Measurements from ENCODE around the gene TBP.

Gene TBP

DNA sequence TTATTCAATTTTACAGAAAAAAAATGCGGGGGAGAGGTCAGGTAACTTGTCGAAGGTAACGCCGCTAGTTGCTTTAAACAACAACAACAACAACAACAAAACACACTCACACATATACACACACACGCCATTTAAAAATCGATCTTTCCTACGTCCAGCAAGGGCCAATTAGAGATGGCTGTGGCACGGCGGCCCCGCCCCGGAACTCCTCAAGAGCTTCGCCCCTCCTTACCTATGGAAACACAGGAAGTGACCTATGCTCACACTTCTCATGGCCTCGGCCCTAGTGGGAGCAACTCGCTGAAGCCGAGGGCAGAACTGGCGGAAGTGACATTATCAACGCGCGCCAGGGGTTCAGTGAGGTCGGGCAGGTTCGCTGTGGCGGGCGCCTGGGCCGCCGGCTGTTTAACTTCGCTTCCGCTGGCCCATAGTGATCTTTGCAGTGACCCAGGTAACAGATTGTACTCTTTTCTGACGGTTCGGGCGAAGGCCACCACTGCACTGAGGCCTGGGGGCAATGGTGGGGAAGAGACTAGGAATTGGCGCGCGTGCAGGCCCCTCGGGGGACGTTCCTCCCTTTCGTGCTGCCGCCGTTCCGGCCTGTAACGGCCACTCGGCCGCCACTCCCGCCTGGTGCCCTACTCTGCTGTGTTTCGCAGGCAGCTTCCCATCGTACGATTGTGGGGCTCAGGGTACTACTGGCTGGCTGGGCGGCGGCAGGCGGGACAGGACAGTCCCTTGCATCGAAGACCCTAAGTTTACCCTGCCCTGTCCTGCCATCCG, at the start of gene TBP:
TSS of gene TBP (plus strand) at position 357 of the 783 bp plus-strand sequence. CDS start 2,661 bp downstream, outside the sequence.
- TF ChIP-seq GATA2 (IDR thresholded peaks at IDR 0.05; ENCODE audit: low read depth, low read length) (no peak), GATA3 (IDR thresholded peaks at IDR 0.05; ENCODE audit: low read depth, low read length) (no peak)

DNA sequence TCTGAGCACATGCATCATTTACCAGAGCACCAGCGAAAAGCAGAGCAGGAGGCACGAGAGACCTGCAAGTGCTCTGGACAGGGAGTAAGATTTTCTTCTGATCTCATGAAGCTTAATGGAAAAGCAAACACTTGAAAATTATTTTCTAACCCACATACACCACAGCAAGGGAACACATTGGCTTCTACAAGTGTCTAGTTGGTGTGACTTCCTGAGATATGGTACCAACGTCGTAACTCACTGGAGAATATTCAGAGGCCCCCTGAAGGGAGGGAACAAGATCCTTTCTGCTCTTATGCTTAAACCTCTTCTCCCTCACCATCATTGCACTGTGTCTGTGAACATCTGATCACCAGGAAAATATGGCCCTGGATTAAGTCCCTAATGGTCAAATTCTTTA, 49.7 kb upstream of the TBP start:
- no peak for TF ChIP-seq GATA3 (IDR thresholded peaks at IDR 0.05; ENCODE audit: low read depth, low read length)
- no peak for TF ChIP-seq GATA2 (IDR thresholded peaks at IDR 0.05; ENCODE audit: low read depth, low read length)

DNA sequence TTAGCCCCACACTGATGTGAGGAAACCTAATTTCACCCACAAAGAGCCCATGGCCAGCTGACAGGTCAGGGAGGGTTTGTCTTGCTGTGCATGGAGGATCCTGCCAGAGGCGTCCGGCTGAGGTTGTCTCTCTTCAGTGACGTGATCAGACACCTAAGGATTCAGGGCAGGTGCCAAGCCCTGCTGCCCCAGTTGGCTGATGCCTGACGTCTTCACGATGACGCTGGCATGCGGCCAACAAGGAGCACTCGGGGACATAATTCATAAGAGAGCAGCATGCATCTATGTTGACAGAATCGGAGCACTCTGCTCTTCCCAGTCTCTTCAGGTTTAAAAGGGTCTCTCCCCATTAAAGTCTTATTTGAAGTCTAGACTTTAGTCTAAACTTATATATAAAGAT, 48.9 kb upstream of the TBP start:
- TF ChIP-seq GATA2 (IDR thresholded peaks at IDR 0.05; ENCODE audit: low read depth, low read length) (no peak), GATA3 (IDR thresholded peaks at IDR 0.05; ENCODE audit: low read depth, low read length) (no peak)

DNA sequence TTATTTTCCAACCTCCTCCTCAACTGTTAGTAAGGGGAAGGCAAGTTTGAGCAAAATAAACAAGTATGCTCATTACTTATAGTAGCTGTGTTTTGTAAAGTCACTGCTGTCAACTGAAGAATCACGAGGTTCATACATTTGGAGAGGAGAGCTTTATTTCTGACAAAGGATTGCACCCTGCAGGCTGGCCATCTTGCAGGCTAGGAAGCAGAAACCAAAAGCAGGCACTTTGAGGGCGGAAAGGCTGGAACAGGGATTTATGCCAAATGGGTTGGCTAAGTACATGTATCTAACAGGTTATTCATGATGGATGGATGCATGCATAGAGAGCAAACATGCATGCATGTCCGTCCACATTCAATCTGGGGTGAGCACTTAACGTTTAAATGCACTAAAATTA, 47.7 kb upstream of the TBP start:
- TF ChIP-seq GATA2 (IDR thresholded peaks at IDR 0.05; ENCODE audit: low read depth, low read length) (no peak), GATA3 (IDR thresholded peaks at IDR 0.05; ENCODE audit: low read depth, low read length) (no peak)

DNA sequence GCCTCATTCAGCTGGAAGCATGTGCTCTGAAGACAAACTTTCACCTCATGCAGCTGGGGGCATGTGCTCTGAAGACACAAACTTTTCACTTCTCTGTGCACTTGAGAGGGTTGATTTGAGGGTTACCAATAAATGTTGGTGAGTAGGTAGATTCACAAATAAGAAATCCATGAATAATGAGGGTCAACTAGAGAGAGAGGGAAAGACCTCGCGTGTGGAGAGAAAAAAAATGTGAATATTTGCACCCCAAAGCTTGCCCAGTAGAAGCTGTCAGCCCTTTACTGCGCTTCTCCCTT, 44.5 kb upstream of the TBP start:
- TF ChIP-seq GATA3 (IDR thresholded peaks at IDR 0.05; ENCODE audit: low read depth, low read length) = no peak
- TF ChIP-seq GATA2 (IDR thresholded peaks at IDR 0.05; ENCODE audit: low read depth, low read length) = no peak

DNA sequence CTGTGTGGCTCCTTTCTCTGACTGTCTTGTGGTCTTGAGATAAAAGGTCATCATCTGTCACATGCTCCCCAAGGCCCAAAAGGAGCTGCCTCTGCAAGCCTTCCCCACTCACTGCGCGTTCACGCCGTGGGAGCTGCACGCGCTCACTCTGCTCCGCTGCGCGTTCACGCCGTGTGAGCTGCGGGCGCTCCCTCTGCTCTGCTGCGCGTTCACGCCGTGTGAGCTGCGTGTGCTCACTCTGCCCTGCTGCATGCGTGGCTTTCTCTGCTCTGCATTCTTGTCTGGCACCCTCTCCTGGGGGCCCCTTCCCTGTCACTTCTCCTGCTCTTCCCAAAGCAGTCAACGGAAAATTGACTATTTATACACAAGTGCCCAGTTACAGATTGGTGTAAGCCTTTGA, 43.5 kb upstream of the TBP start:
- TF ChIP-seq GATA2 (IDR thresholded peaks at IDR 0.05; ENCODE audit: low read depth, low read length) = no peak
- no peak for TF ChIP-seq GATA3 (IDR thresholded peaks at IDR 0.05; ENCODE audit: low read depth, low read length)

DNA sequence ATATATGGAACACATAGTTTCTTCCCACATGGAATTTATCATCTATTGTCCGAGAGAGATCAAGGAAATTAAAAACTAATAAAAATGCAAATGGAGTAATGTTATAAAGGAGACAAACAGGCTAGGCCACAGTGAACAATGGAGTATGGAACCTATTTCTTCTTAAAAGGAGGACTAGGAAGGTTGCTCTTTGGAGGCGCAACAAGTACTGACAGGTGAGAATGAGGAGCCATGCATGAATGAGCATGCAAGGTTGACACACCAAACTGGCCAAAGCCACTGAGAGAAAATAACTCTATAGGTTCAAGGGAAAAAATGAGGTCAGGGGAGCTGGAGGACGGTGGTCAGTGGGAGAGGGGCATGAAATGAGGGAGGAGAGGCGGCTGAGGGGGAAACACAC, 41.9 kb upstream of the TBP start:
- no peak for TF ChIP-seq GATA3 (IDR thresholded peaks at IDR 0.05; ENCODE audit: low read depth, low read length)
- no peak for TF ChIP-seq GATA2 (IDR thresholded peaks at IDR 0.05; ENCODE audit: low read depth, low read length)

DNA sequence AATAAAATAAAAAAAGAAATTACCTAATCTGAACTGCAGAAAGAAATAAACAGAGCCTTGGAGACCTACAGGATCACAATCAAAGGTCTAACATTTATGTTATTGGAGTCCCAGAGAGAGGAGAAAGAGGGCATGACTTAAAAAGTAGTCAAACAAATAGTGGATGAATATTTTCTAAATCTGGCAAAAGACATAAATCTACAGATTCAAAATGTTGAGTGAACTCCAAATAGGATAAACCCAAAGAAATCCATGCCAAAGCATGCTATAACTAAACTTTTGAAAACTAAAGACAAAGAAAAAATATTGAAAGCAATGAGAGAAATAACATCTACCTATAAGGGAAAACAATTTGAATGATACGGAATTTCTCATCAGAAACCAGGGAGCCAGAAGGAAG, 39.3 kb upstream of the TBP start:
- TF ChIP-seq GATA2 (IDR thresholded peaks at IDR 0.05; ENCODE audit: low read depth, low read length) (no peak), GATA3 (IDR thresholded peaks at IDR 0.05; ENCODE audit: low read depth, low read length) (no peak)

DNA sequence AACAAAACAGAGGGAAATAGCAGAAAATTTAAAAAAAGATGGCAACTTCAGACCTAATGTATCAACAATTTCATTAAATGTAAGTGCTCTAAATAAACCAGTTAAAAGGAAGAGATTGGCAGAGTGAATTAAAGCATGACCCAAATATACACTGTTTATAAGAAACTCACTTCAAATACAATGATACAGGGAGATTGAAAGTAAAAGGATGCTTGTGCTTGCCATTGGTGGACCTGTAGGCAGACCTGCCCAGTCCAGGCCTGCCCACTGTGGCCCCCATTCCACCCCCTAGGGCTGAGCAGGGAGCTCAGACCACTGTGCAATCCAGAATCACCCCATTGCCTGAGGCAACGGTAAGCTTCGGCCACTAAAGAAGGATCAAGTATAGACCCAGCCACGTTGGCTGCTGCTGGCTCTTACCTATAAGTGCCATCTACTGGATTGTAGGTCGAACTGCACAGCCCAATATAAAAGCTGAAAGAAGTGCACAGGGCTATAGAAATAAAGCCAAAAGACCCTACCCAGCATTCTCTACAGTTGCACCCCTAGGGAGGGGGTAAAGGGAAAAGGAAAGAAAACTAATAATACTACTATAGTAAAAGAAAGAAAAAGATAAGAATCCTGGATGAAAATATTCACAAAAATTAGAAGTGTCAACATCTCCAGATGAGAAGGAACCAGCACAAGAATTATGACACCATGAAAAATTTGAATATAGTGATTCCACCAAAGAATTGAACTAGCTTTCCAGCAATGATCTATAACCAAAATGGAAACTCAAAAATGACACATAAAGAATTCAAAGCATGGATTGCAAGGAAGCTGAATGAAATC, 37.2 kb upstream of the TBP start:
- TF ChIP-seq GATA3 (IDR thresholded peaks at IDR 0.05; ENCODE audit: low read depth, low read length) (no peak), GATA2 (IDR thresholded peaks at IDR 0.05; ENCODE audit: low read depth, low read length) (no peak)

DNA sequence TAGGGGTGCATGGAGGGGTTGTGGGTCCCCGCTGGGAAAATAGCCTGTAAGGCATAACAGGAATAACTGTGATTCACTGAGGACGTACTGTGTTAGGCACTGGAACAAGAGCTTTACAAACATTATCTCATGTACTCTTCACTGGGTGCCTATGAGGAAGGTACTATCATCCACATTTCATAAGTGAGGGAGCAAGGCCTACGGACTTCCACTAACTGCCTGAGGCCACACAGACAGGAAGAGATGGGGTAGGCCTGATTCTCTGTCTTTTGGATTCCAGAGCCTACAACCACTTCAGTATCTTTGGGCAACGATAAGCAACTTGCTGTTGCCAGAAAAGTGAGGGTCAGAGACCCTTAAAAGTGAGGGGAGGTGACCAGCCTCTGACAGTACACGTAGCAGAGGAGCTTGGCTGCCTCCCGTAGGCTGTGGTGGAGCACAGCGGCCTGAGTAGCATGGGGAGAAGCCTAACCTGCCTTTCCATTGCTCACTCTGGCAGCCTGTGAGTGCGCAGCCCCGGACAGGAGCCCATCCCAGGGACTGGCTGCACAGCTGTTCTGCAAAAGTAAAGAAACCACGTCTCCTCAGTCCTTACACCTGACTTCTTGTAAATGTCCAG, 31.5 kb upstream of the TBP start:
- no peak for TF ChIP-seq GATA2 (IDR thresholded peaks at IDR 0.05; ENCODE audit: low read depth, low read length)

DNA sequence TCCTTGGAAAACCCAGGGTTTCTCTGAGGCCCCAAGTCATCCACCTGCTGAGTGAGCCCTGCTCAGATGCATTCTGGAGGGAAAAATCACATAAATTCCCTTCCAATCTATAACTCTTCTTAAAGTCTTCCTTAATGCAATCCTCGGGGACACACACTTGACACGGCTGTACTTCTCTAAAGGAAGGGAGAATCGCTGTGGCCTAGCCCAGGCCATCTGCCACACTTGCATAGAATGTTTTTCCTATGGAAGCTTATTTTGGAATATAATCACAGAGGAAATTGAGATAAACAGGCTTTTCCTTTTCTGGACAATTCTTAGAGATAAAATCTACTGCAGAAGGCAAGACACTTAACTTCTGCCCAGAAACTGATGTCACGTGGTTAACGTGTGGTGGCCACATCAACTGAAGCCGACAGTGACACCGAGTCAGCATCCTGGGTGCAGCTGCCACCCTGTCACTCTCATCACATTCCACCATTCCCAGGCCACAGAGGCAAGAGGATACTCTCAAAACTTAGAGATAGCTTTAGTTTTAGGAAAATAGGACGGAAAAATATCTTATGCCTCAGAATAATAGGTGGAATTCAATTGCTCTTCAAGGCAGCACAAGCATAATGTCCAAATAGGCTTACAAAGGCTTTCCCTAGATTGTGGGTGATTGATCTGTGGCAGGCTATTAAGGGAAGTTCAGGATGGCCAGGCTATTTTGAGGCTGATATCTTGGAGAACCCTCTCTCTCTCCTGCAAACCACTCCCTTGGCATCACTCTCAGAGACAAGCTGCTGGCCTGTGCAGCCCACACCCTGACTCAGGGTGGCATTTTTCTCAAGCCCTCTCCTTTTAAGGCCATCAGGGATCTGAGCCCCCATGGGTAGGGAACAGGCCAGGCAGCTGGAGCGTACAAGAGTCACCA, 30.7 kb upstream of the TBP start:
- TF ChIP-seq GATA2 (IDR thresholded peaks at IDR 0.05; ENCODE audit: low read depth, low read length) = no peak
- no peak for TF ChIP-seq GATA3 (IDR thresholded peaks at IDR 0.05; ENCODE audit: low read depth, low read length)

DNA sequence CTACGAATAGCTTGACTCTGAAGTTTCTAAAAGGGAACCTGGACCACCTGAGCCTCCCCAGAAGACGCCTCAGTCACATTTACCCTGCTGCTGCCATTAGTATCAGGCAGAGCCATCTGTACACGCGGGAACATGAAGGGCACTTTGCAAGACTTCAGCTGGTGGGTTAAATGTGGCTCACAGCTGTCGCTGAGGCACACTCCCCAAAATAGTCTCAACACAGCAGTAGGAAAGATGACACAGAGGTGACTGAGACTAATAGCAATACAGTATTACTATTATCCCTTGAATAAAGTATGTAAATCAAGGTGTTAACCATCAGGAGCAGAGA, 30.0 kb upstream of the TBP start:
- TF ChIP-seq GATA2 (IDR thresholded peaks at IDR 0.05; ENCODE audit: low read depth, low read length) (no peak), GATA3 (IDR thresholded peaks at IDR 0.05; ENCODE audit: low read depth, low read length) (no peak)

DNA sequence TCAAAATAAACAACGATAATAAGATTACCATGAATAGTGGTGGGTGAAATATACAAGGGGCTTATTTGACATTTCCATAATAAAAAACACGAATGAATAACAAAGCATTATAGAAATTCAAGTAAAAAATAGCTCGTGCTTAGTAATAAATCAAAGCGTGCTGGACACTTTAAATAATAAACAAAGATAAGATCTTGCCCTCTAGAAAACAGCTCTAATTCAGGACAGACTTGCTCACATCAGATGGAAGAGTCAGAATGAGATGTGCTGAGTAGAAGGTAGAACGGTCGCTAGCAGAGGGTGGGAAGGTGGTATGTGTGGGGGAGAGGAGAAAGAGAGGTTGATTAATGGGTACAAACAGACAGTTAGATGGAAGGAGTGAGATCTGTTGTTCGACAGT, 28.4 kb upstream of the TBP start:
- peak; percentile 57; the same call in 1 of the 2 replicates for TF ChIP-seq GATA2 (IDR thresholded peaks at IDR 0.05; ENCODE audit: low read depth, low read length)
- TF ChIP-seq GATA3 (IDR thresholded peaks at IDR 0.05; ENCODE audit: low read depth, low read length) = peak; percentile 15; the same call in 1 of the 2 replicates

Measured in SH-SY5Y (cell line).